ENCODE results near the gene RAD54L. TPM values are rescaled to one million over a fixed set of nuclear protein-coding genes. Genes with fewer than 3 reads are reported as not detected.
A peak's percentile ranks its signal among the peaks of the same experiment; 100 is the strongest.

RAD54L gene
- total RNA-seq, 4 donors from 2014 or later = 9.2 TPM; not detected in 3

DNA sequence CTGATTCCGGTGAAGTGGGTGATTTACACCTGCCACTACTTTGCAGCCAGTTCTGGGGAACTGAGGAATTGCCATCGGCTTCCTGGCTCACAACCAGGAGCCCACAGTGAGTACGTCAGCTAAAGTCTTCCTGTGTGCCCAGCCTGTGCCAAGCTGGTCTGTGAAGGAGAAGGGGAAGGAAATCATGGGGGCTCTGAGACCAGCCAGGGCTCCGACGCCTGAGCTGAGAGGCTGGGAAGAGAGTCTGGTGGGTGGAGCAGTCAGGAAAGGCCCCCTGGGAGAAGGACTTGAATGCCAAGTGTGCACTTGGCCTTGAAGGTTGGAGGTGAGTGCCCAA, 43.2 kb upstream of the RAD54L start:
- WGBS, 2 donors (ENCODE audit: low coverage in 1 of 2) = 0% methylated on average over 1 of the region's 5 CpGs; no CpG with 5 or more reads in 1 of the 2 donors
- TF ChIP-seq CTCF (IDR thresholded peaks at IDR 0.05) = no peak
- TF ChIP-seq POLR2A (IDR thresholded peaks at IDR 0.05) = no peak
- no peak for TF ChIP-seq EP300 (IDR thresholded peaks at IDR 0.05)
- no peak for TF ChIP-seq POLR2AphosphoS5 (IDR thresholded peaks at IDR 0.05)

GRCh38 chr1:46205141-46205540, 42.4 kb upstream of the RAD54L start:
- no peak for ATAC-seq
- no peaks in the 10 kb centered on the region for H3K9me3 ChIP-seq
- peak overlapping the region in 3 of 4 donors; percentile 83 to 91 (median 89) for H3K27ac ChIP-seq
- H3K27me3 ChIP-seq = no peaks in the 10 kb centered on the region
- TF ChIP-seq CTCF (IDR thresholded peaks at IDR 0.05) (no peak), EP300 (IDR thresholded peaks at IDR 0.05) (no peak), POLR2A (IDR thresholded peaks at IDR 0.05) (no peak), POLR2AphosphoS5 (IDR thresholded peaks at IDR 0.05) (no peak)
- peaks cover 0 to 16% of the 10 kb centered on the region in 2 donors for H3K36me3 ChIP-seq
- WGBS, 2 donors (ENCODE audit: low coverage in 1 of 2) = 53 to 71% methylated on average over 2 to 3 of the region's 3 CpGs
- peak overlapping the region in 1 of 2 donors; percentile 90 for H3K4me3 ChIP-seq
- peaks cover 0 to 45% (median 13%) of the 10 kb centered on the region in 3 donors for H3K4me1 ChIP-seq

More for the DNA sequence above, 43.2 kb upstream of the RAD54L start:
- H3K27ac ChIP-seq = peak overlapping the region; percentile 55 to 91 (median 86)
- peaks cover 0 to 47% (median 13%) of the 10 kb centered on the region in 3 donors for H3K4me1 ChIP-seq
- H3K27me3 ChIP-seq = no peaks in the 10 kb centered on the region
- H3K9me3 ChIP-seq = no peaks in the 10 kb centered on the region
- ATAC-seq = peak; percentile 32
- H3K4me3 ChIP-seq = peak overlapping the region; percentile 55 to 90
- H3K36me3 ChIP-seq = peaks cover 0 to 16% of the 10 kb centered on the region in 2 donors

DNA sequence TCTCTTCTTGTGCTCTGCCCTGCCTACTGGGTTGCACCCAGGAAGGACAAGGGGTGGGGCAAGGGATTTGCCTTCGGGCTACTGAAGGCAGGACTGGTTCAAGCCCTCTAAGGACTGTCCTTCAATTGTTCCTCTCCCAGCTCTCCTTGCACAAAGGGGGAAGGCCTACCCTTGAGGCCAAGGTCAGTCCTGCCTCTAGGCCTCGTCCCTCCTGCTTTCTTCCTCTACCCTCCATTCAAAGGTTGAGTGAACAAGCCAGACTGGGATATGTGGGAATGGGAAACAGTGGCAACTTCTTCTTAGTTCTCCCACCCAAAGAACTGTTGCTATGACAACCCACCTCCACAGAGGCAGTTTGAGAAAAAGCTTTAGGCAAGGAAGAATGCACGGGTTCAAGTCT, 41.8 kb upstream of the RAD54L start:
- Histone ChIP-seq H3K27ac (peak overlapping the region in 3 of 4 donors; percentile 83 to 91 (median 89)), H3K36me3 (peaks cover 0 to 22% of the 10 kb centered on the region in 2 donors), H3K4me3 (no peak overlapping the region), H3K9me3 (no peaks in the 10 kb centered on the region), H3K4me1 (peaks cover 0 to 45% (median 13%) of the 10 kb centered on the region in 3 donors), H3K27me3 (no peaks in the 10 kb centered on the region)
- ATAC-seq = no peak
- TF ChIP-seq CTCF (IDR thresholded peaks at IDR 0.05) (no peak), EP300 (IDR thresholded peaks at IDR 0.05) (no peak), POLR2AphosphoS5 (IDR thresholded peaks at IDR 0.05) (no peak), POLR2A (IDR thresholded peaks at IDR 0.05) (no peak)
- WGBS, 2 donors (ENCODE audit: low coverage in 1 of 2) = 19 to 41% methylated on average over 2 to 3 of the region's 3 CpGs

GRCh38 chr1:46206399-46206798, 41.2 kb upstream of the RAD54L start:
- 63 to 79% methylated on average over 2 of the region's 2 CpGs for WGBS, 2 donors (ENCODE audit: low coverage in 1 of 2)
- peak overlapping the region in 3 of 4 donors; percentile 83 to 91 (median 89) for H3K27ac ChIP-seq
- H3K4me3 ChIP-seq = no peak overlapping the region
- H3K27me3 ChIP-seq = no peaks in the 10 kb centered on the region
- peaks cover 0 to 45% (median 13%) of the 10 kb centered on the region in 3 donors for H3K4me1 ChIP-seq
- no peak for ATAC-seq
- TF ChIP-seq POLR2AphosphoS5 (IDR thresholded peaks at IDR 0.05) (no peak), POLR2A (IDR thresholded peaks at IDR 0.05) (no peak), EP300 (IDR thresholded peaks at IDR 0.05) (no peak), CTCF (IDR thresholded peaks at IDR 0.05) (no peak)
- peaks cover 0 to 22% of the 10 kb centered on the region in 2 donors for H3K36me3 ChIP-seq
- no peaks in the 10 kb centered on the region for H3K9me3 ChIP-seq

- 79 to 96% methylated on average over 3 of the region's 3 CpGs for WGBS, 2 donors (ENCODE audit: low coverage in 1 of 2)
- no peak for TF ChIP-seq POLR2A (IDR thresholded peaks at IDR 0.05)
- TF ChIP-seq POLR2AphosphoS5 (IDR thresholded peaks at IDR 0.05) = no peak
- TF ChIP-seq CTCF (IDR thresholded peaks at IDR 0.05) = no peak
- no peak for TF ChIP-seq EP300 (IDR thresholded peaks at IDR 0.05)
These were observed 37.0 kb upstream of the RAD54L start for GRCh38 chr1:46210561-46210960.

More at GRCh38 chr1:46210561-46210960, 37.0 kb upstream of the RAD54L start:
- ATAC-seq = no peak
- Histone ChIP-seq H3K4me1 (peaks cover 0 to 13% (median 3%) of the 10 kb centered on the region in 3 donors), H3K27ac (no peak overlapping the region), H3K4me3 (no peak overlapping the region), H3K9me3 (no peaks in the 10 kb centered on the region), H3K36me3 (peaks cover 0 to 22% of the 10 kb centered on the region in 2 donors), H3K27me3 (no peaks in the 10 kb centered on the region)
